ENCODE results near the gene SSX2IP. TPM values are rescaled to one million over a fixed set of nuclear protein-coding genes. Genes with fewer than 3 reads are reported as not detected.
"Not testable (repeated sequence)": the region's sequence is repeated elsewhere in the genome, so short reads cannot be mapped to it uniquely, and the experiment has no call there.

SSX2IP gene
- total and polyA plus RNA-seq, 2 experiments from 2014 or later = 23.2 to 28.4 TPM

DNA sequence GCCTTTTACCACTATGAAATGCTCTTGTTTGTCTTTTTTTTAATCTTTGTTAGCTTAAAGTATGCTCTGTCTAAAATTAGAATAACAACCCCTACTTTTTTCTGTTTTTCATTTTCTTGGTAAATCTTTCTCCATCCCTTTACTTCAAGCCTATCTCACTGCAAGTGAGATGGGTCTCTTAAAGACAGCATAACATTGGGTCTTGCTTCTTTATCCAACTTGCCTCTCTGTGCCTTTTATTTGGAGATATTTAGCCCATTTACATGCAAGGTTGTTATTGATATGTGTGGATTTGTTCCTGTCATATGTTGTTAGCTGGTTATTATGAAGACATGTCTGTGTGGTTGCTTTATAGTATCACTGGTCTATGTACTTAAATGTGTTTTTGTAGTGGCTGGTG lies 41.3 kb upstream of the SSX2IP start:
- H3K27ac Mint-ChIP-seq = no peak overlapping the region
- TF ChIP-seq CREB1 (CRISPR knock-in tag; IDR thresholded peaks at IDR 0.05; ENCODE audit: low read depth) = no peak
- TF ChIP-seq, protein P1, sequence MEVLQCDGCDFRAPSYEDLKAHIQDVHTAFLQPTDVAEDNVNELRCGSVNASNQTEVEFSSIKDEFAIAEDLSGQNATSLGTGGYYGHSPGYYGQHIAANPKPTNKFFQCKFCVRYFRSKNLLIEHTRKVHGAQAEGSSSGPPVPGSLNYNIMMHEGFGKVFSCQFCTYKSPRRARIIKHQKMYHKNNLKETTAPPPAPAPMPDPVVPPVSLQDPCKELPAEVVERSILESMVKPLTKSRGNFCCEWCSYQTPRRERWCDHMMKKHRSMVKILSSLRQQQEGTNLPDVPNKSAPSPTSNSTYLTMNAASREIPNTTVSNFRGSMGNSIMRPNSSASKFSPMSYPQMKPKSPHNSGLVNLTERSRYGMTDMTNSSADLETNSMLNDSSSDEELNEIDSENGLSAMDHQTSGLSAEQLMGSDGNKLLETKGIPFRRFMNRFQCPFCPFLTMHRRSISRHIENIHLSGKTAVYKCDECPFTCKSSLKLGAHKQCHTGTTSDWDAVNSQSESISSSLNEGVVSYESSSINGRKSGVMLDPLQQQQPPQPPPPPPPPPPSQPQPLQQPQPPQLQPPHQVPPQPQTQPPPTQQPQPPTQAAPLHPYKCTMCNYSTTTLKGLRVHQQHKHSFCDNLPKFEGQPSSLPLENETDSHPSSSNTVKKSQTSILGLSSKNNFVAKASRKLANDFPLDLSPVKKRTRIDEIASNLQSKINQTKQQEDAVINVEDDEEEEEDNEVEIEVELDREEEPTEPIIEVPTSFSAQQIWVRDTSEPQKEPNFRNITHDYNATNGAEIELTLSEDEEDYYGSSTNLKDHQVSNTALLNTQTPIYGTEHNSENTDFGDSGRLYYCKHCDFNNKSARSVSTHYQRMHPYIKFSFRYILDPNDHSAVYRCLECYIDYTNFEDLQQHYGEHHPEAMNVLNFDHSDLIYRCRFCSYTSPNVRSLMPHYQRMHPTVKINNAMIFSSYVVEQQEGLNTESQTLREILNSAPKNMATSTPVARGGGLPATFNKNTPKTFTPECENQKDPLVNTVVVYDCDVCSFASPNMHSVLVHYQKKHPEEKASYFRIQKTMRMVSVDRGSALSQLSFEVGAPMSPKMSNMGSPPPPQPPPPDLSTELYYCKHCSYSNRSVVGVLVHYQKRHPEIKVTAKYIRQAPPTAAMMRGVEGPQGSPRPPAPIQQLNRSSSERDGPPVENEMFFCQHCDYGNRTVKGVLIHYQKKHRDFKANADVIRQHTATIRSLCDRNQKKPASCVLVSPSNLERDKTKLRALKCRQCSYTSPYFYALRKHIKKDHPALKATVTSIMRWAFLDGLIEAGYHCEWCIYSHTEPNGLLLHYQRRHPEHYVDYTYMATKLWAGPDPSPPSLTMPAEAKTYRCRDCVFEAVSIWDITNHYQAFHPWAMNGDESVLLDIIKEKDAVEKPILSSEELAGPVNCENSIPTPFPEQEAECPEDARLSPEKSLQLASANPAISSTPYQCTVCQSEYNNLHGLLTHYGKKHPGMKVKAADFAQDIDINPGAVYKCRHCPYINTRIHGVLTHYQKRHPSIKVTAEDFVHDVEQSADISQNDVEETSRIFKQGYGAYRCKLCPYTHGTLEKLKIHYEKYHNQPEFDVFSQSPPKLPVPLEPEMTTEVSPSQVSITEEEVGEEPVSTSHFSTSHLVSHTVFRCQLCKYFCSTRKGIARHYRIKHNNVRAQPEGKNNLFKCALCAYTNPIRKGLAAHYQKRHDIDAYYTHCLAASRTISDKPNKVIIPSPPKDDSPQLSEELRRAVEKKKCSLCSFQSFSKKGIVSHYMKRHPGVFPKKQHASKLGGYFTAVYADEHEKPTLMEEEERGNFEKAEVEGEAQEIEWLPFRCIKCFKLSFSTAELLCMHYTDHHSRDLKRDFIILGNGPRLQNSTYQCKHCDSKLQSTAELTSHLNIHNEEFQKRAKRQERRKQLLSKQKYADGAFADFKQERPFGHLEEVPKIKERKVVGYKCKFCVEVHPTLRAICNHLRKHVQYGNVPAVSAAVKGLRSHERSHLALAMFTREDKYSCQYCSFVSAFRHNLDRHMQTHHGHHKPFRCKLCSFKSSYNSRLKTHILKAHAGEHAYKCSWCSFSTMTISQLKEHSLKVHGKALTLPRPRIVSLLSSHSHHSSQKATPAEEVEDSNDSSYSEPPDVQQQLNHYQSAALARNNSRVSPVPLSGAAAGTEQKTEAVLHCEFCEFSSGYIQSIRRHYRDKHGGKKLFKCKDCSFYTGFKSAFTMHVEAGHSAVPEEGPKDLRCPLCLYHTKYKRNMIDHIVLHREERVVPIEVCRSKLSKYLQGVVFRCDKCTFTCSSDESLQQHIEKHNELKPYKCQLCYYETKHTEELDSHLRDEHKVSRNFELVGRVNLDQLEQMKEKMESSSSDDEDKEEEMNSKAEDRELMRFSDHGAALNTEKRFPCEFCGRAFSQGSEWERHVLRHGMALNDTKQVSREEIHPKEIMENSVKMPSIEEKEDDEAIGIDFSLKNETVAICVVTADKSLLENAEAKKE (CRISPR knock-in tag; IDR thresholded peaks at IDR 0.05) = no peak
- no peak for TF ChIP-seq EZH2phosphoT487 (IDR thresholded peaks at IDR 0.05; ENCODE audit: unreplicated experiment)
- no peak for TF ChIP-seq ZNF114 (CRISPR knock-in tag; IDR thresholded peaks at IDR 0.05)
- TF ChIP-seq, protein P2, sequence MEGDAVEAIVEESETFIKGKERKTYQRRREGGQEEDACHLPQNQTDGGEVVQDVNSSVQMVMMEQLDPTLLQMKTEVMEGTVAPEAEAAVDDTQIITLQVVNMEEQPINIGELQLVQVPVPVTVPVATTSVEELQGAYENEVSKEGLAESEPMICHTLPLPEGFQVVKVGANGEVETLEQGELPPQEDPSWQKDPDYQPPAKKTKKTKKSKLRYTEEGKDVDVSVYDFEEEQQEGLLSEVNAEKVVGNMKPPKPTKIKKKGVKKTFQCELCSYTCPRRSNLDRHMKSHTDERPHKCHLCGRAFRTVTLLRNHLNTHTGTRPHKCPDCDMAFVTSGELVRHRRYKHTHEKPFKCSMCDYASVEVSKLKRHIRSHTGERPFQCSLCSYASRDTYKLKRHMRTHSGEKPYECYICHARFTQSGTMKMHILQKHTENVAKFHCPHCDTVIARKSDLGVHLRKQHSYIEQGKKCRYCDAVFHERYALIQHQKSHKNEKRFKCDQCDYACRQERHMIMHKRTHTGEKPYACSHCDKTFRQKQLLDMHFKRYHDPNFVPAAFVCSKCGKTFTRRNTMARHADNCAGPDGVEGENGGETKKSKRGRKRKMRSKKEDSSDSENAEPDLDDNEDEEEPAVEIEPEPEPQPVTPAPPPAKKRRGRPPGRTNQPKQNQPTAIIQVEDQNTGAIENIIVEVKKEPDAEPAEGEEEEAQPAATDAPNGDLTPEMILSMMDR (conservative IDR thresholded peaks at IDR 0.05; ENCODE audit: low read depth in 2 of 2) = no peak
- H4K20me1 ChIP-seq (replicated peaks; ENCODE audit: insufficient read depth) = no peaks in the 10 kb centered on the region

DNA sequence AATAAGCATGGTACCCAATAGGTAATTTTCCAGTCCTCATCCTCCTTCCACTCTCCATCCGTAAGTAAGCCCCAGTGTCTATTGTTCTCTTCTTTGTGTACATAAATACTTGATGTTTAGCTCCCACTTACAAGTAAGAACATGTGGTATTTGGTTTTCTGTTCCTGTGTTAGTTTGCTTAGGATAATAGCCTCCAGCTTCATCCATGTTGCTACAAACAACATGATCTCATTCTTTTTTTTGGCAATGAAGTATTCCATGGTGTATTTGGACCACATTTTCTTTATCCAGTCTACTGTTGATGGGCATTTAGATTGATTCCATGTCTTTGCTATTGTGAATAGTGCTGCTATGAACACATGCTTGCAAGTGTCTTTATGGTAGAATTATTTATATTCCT lies 37.5 kb upstream of the SSX2IP start:
- H3K4me3 ChIP-seq; H4K20me1 ChIP-seq (replicated peaks; ENCODE audit: insufficient read depth); H3K4me2 ChIP-seq; H3K36me3 Mint-ChIP-seq (ENCODE audit: low read depth); H3K9me3 Mint-ChIP-seq; H3F3A ChIP-seq (replicated peaks; ENCODE audit: low read depth); H3K36me3 ChIP-seq (ENCODE audit: insufficient read depth); DNase-seq (ENCODE audit: low spot score); H3K9me2 ChIP-seq (ENCODE audit: insufficient read depth); H3K27ac Mint-ChIP-seq; H3K27ac ChIP-seq (ENCODE audit: low read depth); H3K27me3 Mint-ChIP-seq (ENCODE audit: insufficient read depth, low read depth, poor library complexity); ATAC-seq; H2AFZ ChIP-seq; H3K4me3 Mint-ChIP-seq; H3K79me2 ChIP-seq (replicated peaks; ENCODE audit: insufficient read depth); H3K27me3 ChIP-seq (ENCODE audit: insufficient read depth): not testable (repeated sequence)
- H3K4me1 Mint-ChIP-seq = peaks cover 28% of the 10 kb centered on the region
- peaks cover 37% of the 10 kb centered on the region for H3K4me1 ChIP-seq (ENCODE audit: insufficient read depth)

More for the DNA sequence above, 41.3 kb upstream of the SSX2IP start:
- Histone ChIP-seq H3K4me1 (ENCODE audit: insufficient read depth) (peaks cover 22% of the 10 kb centered on the region), H3K4me3 (no peak overlapping the region), H3K79me2 (replicated peaks; ENCODE audit: insufficient read depth) (no peaks in the 10 kb centered on the region), H3K27me3 (ENCODE audit: insufficient read depth) (no peaks in the 10 kb centered on the region), H2AFZ (no peak overlapping the region), H3F3A (replicated peaks; ENCODE audit: low read depth) (no peaks in the 10 kb centered on the region), H3K27ac (ENCODE audit: low read depth) (no peak overlapping the region), H3K9me2 (ENCODE audit: insufficient read depth) (no peaks in the 10 kb centered on the region), H3K36me3 (ENCODE audit: insufficient read depth) (no peaks in the 10 kb centered on the region), H3K4me2 (no peak overlapping the region)
- DNase-seq (ENCODE audit: low spot score) (no peak), ATAC-seq (no peak)
- Mint-ChIP-seq H3K27me3 (ENCODE audit: insufficient read depth, low read depth, poor library complexity) (no peaks in the 10 kb centered on the region), H3K4me3 (no peak overlapping the region), H3K9me3 (no peaks in the 10 kb centered on the region; the same call in 2 of the 3 replicates), H3K36me3 (ENCODE audit: low read depth) (peaks cover 2% of the 10 kb centered on the region; the same call in 1 of the 3 replicates), H3K4me1 (peaks cover 14% of the 10 kb centered on the region)
